M059J (cell line): ENCODE measurements around the gene TXNRD2. TPM values are rescaled to one million over a fixed set of nuclear protein-coding genes. Genes with fewer than 3 reads are reported as not detected.
A peak's percentile ranks its signal among the peaks of the same experiment; 100 is the strongest.
"Not testable (repeated sequence)": the region's sequence is repeated elsewhere in the genome, so short reads cannot be mapped to it uniquely, and the experiment has no call there.

Source experiments
- DNase-seq: peaks from one replicate; pipeline ENCODE4 v3.0.0-alpha.2; 2012; ENCODE audit warnings: low read depth
- total RNA-seq: library from RNA; depleted of rRNA; stranded (reverse); fragments of >200 nt; shearing (Covaris generic); gene quantifications from 2 replicates; pipeline ENCODE4 v1.2.3, GENCODE V29; 2014

Gene TXNRD2
- total RNA-seq, 1 experiment from 2014 or later: 21.8 TPM

DNA sequence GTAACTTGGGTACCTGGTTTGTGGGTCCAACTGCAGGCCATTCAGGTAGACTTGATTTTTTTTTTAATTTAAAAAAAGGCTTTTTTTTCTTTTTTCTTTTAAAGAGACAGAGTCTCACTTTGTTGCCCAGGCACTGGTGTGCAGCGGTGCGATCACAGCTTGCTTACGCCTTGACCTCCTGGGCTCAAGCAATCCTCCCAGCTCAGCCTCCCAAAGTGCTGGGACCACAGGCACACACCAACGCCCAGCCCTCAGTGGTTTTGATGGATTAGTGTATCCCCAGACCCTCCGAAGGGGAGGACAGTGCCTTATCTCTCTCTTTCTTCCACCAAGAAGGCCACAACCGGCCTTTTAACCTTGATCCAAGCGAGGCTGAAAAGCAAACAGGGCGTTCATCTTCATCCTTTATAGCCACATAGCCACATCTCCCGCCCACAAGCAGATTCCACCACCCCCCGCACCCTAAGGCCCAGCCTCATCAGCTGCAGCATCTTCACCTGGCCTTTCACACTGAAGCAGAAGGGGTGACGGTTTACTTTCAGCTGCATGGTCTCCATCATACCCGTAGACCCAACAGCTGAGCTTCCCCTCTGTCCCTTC lies 17.6 kb downstream of the TXNRD2 start:
- no peak for DNase-seq

DNA sequence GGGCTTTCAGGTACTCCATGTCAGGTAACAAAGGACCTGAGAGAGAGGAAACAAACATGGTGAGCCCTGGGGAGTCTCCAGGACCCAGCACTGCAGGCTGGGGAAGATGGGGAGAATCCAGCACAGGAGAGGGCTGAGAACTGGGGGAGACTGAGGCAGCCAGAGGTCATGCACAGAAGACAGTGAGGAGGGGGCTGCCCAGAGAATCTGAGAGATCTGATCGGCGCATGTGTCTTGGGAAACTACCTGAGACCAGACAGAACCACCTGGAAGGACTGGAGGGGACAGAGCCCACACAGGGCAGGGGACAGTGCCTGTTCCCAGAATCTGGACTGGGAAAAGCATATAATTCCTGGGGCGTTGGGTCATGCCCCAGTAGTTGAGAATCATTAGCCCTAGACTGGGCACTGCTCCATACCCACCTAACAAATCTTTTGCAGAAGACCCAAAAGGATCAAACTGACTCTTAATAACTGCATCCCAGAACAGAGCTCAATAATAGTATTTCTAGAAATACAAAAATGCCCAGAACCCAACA lies 20.0 kb downstream of the TXNRD2 start:
- no peak for DNase-seq

DNA sequence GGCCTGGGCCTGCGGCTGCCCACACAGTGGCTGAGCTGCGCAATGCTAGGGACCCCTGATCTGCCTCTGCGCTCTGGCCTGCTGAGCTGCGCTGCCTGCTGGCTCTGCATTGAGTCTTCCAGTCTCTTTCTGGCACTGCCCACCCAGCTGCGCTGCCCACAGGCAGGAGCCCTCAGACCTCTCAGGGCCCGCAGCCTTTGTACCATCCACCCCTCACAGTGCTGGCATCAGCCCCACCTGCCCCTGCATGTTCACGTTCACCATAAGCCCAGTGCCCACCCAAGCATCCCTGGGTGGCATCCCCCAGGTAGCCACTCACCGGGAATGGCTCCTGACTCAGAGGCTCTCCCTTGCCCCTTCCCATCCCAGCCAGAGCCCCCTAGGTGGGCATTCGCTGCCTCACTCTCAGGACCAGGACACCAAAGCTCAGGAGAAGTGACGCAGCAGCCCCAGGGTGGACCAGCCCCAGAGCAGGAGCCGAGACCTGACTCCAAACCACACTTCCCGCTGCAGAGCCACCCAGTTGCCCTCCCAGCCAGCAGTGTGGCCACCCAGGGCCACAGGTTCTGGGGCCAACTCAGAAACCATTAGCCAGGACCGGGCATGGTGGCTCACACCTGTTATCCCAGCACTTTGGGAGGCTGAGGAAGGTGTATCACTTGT lies 21.8 kb downstream of the TXNRD2 start:
- no peak for DNase-seq

DNA sequence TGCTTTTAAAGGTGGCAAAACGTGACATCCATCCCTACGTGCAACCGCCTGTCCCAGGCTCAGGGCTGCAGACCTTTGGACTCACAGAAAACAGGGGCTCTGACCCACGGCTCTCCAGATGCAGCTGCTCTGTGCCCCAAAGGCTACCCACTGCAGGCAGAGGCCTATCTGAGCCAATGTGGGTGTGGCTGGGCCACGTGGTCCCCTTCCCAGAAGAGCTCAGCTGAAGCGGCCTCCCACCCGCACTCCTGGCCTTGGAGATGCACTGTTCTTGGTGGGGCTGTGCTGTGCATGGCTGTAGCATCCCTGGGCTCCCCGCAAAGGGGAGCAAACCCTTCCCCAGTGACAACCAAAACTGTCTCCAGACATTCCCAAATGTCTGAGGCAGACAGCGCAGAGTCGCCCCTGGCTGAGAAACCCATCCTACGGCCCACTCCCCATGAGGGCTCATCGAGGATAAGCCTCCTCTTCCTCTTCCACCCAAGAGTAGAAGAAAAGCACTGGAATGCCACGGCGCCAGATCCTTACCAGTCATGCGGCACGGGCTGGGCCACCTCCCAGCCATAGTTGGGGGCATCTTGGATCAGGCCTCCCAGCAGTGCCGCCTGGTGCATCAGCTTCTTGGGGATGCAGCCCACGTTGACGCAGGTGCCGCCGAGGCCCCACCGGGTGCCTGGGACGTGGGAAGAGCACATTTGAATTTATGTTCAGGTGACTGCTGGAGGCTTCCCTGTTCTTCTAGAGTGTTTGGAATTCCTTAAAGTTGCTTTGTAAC lies 23.1 kb downstream of the TXNRD2 start:
- no peak for DNase-seq

DNA sequence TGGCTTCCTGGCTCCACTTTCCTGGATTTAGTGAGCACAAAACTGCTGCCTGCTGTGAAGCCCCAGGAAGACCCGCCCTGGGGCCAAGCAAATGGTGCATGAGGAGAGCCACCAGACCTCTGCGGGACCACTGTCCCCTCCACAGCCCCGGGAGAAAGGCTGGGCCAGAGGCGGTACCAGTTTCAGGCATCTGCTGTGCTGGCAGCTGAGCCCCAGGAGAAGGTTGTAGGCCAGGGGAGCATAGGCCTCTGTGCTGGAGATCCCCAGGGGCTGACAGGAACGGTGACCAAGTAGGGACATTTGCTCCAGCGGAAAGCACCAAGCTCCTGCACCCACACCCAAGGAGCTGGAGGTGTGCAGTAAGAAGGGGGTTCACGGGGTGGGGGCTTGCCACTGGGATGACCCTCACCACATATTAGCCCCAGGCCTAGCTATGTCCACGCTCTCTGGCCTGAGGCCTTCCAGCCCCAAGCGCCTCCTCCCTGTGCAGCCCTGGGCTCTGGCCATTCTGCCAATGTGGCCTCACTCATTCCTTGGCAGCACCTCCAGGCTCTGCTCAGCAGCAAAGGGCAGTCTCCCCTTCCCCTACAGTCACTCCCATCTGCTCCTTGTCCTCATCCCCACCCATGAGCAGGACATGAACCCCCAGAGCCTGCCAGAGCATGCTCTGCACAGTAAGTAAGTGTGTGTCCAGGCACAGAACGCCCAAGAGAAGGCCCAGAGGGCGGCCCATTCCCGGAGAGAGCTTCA lies 24.1 kb downstream of the TXNRD2 start:
- DNase-seq: no peak

DNA sequence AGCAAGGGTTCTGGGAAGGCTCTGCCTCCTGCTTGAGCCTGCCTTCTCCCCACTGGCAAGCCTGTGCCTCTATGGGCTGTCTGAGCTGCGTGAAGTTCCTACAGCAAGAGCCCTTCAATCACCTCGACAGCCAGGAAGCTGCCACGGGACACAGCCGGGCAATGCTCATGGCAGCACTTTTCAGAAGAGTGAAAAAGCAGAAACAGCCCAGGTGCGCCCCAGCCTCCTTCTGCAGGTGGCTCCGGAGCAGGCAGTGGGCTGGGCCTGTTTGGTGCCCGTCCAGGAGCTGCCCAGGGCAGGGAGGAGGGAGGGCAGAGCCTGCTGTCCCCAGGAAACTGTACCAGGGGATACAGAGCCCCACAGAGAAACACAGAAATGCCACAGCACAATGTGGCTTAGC lies 24.7 kb downstream of the TXNRD2 start:
- no peak for DNase-seq

DNA sequence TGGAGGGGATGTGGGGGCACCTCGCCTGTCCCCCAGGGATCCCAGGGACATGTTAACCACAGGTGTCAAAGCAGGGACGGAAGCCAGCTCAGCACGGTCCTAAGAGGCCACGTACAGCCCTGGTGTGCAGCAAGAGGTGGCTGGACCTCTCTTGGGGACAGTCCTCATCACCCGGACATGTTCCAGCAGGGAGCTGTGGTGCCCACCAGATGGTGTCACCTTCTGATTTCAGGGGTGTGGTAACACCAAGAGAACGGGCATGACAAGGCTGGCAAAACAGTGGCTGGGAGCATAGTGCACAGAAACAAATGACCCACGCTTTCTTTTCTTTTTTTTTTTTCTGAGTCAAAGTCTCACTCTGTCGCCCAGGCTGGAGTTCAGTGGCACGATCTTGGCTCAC lies 25.6 kb downstream of the TXNRD2 start:
- no peak for DNase-seq

DNA sequence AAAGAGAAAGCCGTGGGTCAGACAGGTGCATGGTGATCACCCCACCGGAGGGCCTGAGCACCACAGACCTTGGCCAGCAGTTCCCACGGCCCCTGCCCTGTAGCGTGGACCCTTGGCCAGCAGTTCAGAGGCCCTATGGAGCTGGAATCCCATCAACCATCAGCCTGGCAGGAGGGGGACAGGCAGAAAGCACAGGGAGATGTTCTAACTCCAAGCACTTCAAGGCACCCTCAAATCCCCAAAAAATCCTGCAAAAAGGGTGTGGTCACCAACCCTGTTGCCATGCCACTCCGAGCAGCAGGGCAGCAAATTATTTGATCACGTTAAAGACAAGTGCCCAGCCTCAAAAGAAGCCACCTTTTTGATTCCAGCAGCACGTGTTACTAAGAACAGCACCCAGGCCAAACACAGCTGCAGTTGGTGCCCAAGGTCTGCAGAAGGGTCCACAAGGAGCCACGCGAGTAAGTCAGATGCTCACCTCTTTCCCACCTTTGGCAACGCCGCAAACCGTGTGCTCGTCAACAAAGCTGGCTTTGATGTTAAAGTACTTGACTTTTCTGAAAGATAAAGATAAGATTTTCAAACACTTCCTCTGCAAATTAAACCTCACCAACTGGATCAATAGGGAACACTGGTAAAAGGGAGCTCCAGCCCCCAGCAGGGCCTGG lies 26.2 kb downstream of the TXNRD2 start:
- no peak for DNase-seq

DNA sequence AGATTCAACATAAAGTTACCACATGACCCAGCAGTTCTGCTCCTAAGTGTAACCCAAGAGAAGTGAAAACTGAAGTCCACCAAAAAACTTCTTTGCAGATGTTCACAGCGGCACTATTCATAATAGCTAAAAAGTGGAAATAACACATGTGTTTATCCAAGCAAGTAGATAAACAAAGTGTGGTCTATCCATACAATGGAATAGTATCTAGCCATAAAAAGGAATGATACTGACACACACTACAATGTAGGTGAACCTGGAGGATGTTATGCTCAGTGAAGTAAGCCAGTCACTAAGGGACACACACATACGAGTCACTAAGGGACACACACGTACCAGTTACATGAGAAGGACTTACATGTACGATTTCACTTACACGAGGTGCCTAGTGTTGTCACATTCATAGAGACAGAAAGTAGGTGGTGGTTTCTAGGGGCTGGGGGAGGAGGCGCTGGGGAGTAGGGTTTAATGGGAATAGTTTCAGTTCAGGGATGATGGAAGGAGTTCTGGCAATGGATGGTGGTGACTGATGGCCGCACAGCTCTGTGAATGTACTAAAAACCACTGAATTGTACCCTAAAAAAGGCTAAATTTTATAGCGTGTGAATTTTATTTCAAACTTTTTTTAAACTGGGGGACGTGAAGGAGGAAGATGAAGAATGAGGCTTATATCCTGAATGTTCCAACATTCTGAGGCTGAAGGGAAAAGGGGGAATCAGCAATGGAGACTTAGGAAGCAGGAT lies 27.2 kb downstream of the TXNRD2 start:
- DNase-seq: no peak

DNA sequence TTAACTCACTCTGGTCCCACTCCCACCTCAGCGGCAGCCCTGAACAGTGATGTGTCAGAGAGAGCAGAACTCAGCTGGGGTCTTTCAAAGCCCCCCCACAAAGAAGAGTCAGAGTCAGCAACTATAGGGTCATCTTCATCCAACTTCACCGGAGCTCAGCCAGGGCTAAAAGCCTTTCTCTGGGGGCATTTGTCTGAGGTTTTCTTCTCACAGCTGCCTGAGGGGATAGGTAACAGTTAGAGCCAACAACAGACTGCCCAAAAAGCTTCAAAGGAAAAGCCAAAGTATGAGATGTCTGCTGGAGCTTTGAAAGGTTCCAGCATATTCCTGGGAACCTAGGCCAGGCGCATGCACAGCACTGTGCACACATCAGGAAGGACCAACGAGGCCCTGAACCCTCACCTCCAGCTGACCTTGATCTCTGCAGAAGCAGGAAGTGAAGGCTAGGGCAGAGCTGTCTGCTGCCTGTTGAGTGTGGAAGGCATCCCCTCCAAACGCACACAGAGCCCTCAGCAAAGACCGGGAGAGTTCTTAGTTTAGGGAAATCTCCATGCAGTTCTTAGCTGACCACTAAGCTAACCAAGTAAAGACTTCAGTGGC lies 28.2 kb downstream of the TXNRD2 start:
- no peak for DNase-seq

DNA sequence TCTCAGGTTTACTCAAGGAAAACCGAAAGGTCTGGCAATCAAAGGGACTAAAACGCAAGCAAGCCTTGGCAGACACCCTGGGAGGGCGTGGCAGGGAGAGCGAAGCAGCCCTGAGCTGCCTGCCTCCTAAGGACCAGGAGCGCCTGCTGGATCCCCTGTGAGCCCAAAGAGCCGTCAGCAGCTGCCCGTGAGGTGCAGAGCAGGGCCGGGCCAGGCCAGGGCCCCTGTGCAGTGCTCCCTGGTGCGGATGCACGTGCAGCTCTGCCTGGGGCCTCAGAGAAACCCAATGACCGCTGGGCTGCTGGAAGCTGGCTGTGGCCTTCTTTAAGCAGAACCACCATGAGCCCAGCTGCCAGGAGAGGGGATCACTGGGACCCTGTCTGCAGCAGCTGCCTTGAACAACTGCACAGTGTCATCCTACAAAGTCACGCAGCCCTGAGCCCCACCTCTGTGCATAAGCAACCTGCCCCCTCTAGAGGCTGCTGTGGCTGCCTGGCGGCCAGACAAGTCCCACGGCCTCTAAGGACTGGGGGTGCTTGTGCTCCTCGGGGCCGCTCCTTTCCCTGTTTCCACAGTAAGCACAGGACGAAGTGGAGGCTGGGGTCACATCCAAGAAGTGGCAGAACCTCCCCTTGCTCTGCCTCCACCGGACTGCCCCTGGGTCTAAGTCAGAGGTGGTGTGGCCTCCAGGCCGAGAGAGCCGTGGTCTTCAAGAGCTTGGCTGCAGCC lies 29.2 kb downstream of the TXNRD2 start:
- no peak for DNase-seq

DNA sequence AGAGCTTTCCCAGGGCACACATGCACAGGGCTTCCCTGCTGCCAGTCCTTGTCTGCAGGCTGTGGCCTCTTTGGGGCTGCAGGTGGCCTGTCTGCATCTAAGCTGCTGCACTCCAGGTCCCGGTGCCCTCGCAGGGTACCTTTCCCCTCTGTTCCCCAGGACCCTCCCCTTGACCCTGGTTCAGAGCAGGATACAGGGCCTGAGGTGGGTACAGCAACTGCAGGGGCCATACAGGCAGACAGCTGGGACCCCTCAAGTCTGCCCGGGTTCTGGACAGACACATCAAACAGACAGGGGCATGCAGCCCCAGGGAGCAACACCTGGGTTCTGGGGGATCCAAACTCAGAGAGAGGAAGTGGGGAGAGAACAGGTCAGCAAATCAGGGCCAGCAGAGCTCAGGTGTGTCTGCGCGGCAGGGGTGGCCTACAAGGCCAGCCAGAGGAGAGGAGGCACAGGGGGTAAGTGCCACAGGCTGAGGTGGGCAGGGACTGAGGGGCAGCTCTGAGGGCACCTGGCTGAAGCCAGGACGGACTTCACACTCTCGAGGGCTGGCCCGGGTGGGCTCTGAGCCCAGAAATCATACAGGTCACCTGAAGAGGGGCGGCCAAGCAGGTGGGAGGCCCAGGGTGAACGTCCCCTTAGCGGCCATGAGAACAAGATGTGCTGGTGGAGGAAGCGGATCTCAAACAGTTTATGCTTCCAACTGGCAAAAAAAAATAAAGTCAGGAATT lies 29.9 kb downstream of the TXNRD2 start:
- DNase-seq: no peak

DNA sequence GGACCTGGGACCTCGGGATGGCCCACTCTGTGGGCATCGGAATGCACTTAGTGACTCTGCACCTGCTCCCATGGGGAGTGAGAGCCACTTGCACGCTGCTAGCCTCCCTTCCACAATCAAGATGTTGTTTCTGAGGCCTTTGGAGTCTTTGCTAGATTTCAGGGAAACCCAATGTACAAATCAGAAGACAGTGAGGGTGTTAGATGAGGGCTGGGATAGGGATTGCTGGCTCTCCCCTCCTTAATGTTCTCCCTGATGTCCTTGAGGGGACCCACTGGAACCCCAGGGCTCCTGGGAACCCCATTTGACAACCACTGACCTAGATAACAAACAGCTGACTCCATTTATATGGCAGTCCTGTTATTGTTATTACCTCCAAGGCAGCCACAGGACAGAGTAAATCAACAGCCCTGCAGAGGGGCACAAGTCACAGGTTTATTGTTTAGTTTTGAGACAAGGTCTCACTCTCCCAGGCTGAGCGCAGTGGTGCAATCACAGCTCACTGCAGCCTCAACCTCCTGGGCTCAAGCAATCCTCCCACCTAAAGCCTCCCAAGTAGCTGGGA lies 31.4 kb downstream of the TXNRD2 start:
- DNase-seq: no peak

DNA sequence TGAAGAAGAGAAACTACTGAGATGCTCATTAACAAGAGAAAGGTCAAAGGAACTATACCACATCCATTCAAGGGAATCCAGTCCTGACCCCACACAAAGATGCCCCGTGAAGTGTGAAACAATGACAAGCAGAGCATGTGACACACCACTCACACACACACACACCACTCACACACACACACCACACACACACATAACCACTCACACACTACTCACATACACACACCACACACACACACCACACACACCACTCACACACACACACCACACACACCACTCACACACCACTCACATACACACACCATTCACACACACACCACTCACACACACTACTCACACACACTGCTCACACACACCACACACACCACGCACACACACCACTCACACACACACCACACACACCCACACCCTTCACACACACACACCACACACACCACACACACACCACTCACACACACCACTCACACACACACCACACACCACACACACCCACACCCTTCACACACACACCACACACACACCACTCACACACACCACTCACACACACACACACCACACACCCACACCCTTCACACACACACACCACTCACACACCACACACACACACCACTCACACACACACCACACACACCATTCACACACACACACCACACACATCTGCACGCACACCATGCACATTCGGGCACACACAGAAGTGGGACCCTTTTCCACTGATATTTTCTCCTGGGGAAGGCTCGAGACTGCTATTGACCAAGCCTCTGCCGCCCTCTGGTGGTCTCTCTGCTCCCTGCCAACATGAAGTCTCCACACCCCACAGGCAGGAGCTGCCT lies 32.1 kb downstream of the TXNRD2 start:
- peak; percentile 58 for DNase-seq

DNA sequence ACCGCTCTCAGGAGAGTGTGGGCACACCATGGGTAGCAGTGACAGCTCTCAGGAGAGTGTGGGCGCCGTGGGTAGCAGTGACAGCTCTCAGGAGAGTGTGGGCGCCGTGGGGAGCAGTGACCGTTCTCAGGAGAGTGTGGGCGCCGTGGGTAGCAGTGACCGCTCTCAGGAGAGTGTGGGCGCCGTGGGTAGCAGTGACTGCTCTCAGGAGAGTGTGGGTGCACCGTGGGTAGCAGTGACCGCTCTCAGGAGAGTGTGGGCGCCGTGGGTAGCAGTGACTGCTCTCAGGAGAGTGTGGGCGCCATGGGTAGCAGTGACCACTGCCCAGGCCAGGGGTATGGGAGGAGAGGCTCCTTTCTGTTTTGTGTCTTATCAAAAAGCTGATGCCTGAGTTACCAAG lies 33.7 kb downstream of the TXNRD2 start:
- not testable (repeated sequence) for DNase-seq

DNA sequence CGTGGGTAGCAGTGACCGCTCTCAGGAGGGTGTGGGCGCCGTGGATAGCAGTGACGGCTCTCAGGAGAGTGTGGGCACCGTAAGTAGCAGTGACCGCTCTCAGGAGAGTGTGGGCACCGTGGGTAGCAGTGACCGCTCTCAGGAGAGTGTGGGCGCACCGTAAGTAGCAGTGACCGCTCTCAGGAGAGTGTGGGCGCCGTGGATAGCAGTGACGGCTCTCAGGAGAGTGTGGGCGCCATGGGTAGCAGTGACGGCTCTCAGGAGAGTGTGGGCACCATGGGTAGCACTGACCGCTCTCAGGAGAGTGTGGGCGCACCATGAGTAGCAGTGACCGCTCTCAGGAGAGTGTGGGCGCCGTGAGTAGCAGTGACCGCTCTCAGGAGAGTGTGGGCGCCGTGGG lies 34.8 kb downstream of the TXNRD2 start:
- DNase-seq: not testable (repeated sequence)

DNA sequence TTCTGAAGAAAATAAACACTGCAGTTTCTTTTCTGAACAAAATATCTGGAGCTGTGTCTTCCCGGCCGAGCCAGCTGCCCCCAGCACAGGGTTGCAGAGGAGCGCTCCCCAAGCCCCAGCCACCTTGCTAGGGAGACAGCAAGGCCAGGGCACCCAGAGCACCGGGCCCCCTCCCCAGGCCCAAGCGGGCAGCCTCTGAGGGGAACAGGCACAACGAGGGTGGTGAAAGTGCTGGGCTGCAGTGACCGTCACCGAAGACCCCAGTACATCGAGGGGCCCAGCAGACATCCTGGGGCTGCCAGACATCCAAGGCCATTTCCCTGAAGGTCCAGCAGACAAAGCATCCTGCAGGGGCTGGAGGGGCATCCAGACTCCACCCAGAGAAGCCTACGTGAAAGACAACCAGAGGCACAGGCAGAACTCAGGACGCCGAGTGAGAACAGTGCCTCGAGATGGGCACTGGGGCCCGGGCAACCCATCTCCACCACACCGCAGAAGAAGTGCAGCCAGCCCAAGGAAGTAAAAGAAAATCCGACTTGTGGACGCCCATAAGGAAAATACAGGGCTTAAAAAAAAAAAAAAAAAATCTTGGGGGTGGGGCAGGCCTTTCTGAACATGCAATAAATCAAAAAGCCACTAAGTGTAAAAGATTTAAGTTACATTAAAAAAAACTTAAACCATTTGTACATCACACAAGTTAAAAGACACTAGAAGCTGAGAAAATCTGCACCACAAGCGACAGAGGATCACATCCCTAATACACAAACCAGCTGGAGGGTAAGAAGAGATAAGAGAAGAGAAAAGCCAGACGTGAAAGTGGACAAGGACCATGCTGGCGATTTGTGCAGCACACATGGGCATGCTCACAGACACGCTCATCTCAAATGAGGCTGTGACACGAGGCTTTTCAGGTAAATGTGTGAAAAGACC lies 36.0 kb downstream of the TXNRD2 start:
- DNase-seq: no peak
